NCI-H2196 treated with DMSO at 0.1 percent for 48 hours (cell line): Measurements from ENCODE around the gene FAM9C.
"Not testable (repeated sequence)": the region's sequence is repeated elsewhere in the genome, so short reads cannot be mapped to it uniquely, and the experiment has no call there.

Source experiments
- DNase-seq: peaks from one replicate; lab custom pipeline; 2025; ENCODE audit not compliant: unreplicated experiment; lab: John Stamatoyannopoulos, UW

Gene FAM9C

GRCh38 chrX:13044441-13044840 lies at the start of gene FAM9C:
FAM9C (minus strand) TSS chrX:13044620; CDS start chrX:13043789, 831 bp downstream.
- DNase-seq, result no peak

GRCh38 chrX:13093529-13094140 lies 49.2 kb upstream of the FAM9C start:
- no peak for DNase-seq

- DNase-seq, result no peak
These were observed 48.1 kb upstream of the FAM9C start for GRCh38 chrX:13092455-13092941.

GRCh38 chrX:13091111-13091765 lies 46.8 kb upstream of the FAM9C start:
- no peak for DNase-seq

- DNase-seq, result no peak
These were observed 46.1 kb upstream of the FAM9C start for GRCh38 chrX:13090339-13091110.

- DNase-seq, result no peak
These were observed 45.6 kb upstream of the FAM9C start for GRCh38 chrX:13090027-13090338.

- no peak for DNase-seq
These were observed 43.7 kb upstream of the FAM9C start for GRCh38 chrX:13088156-13088487.

GRCh38 chrX:13087322-13088155 lies 43.1 kb upstream of the FAM9C start:
- no peak for DNase-seq

- DNase-seq, result not testable (repeated sequence)
These were observed 42.4 kb upstream of the FAM9C start for GRCh38 chrX:13086793-13087321.

GRCh38 chrX:13086076-13086475 lies 41.7 kb upstream of the FAM9C start:
- no peak for DNase-seq

GRCh38 chrX:13085526-13085925 lies 41.1 kb upstream of the FAM9C start:
- no peak for DNase-seq

- DNase-seq, result no peak
These were observed 40.2 kb upstream of the FAM9C start for GRCh38 chrX:13084611-13085010.

- not testable (repeated sequence) for DNase-seq
These were observed 39.4 kb upstream of the FAM9C start for GRCh38 chrX:13083755-13084326.

GRCh38 chrX:13082206-13083065 lies 38.0 kb upstream of the FAM9C start:
- DNase-seq, result no peak

- DNase-seq, result no peak
These were observed 37.2 kb upstream of the FAM9C start for GRCh38 chrX:13081395-13082205.

- DNase-seq, result no peak
These were observed 35.8 kb upstream of the FAM9C start for GRCh38 chrX:13080128-13080795.

GRCh38 chrX:13078739-13079444 lies 34.5 kb upstream of the FAM9C start:
- DNase-seq, result no peak

- no peak for DNase-seq
These were observed 32.7 kb upstream of the FAM9C start for GRCh38 chrX:13077168-13077567.
